Ishikawa (cell line): ENCODE measurements around the gene NFIX.

Source experiments
- CEBPB ChIP-seq: IDR thresholded peaks from 2 replicates; pipeline ENCODE4 v1.6.1; 2012
- CREB1 ChIP-seq: IDR thresholded peaks from 2 replicates; pipeline ENCODE4 v1.6.1; 2012; ENCODE audit warnings: low read depth
- EGR1 ChIP-seq: IDR thresholded peaks from 2 replicates; pipeline ENCODE4 v1.6.1; 2012
- EP300 ChIP-seq: IDR thresholded peaks from 2 replicates; pipeline ENCODE4 v1.6.1; 2012; ENCODE audit warnings: borderline replicate concordance
- FOXM1 ChIP-seq: IDR thresholded peaks from 2 replicates; pipeline ENCODE4 v1.6.1; 2012; ENCODE audit warnings: low read depth, borderline replicate concordance
- MAX ChIP-seq: IDR thresholded peaks from 2 replicates; pipeline ENCODE4 v1.6.1; 2012
- NFIC ChIP-seq: IDR thresholded peaks from 2 replicates; pipeline ENCODE4 v1.6.1; 2012
- RAD21 ChIP-seq: IDR thresholded peaks from 2 replicates; pipeline ENCODE4 v1.6.1; 2012; ENCODE audit warnings: low read depth
- REST ChIP-seq: IDR thresholded peaks from 2 replicates; pipeline ENCODE4 v1.6.1; 2012; ENCODE audit warnings: low read depth, mild to moderate bottlenecking
- TAF1 ChIP-seq: IDR thresholded peaks from 2 replicates; pipeline ENCODE4 v1.6.1; 2012; ENCODE audit warnings: low read depth, mild to moderate bottlenecking
- TCF12 ChIP-seq: IDR thresholded peaks from 2 replicates; pipeline ENCODE4 v1.6.1; 2012; ENCODE audit warnings: low read depth
- TEAD4 ChIP-seq: IDR thresholded peaks from 2 replicates; pipeline ENCODE4 v1.6.1; 2012
- USF1 ChIP-seq: IDR thresholded peaks from 2 replicates; pipeline ENCODE4 v1.6.1; 2012
- YY1 ChIP-seq: IDR thresholded peaks from 2 replicates; pipeline ENCODE4 v1.6.1; 2012; ENCODE audit warnings: low read depth
- ZBTB7A ChIP-seq: IDR thresholded peaks from 2 replicates; pipeline ENCODE4 v1.6.1; 2012; ENCODE audit warnings: low read depth

Gene NFIX

GRCh38 chr19:12953799-12954611 is 41.3 kb upstream of the NFIX start:
- no peak for TF ChIP-seq FOXM1
- no peak for TF ChIP-seq TEAD4
- TF ChIP-seq ZBTB7A: peak; percentile 68; the same call in 1 of the 2 replicates
- TF ChIP-seq MAX: no peak
- TF ChIP-seq EP300: no peak
- TF ChIP-seq TCF12: no peak
- no peak for TF ChIP-seq RAD21
- no peak for TF ChIP-seq REST
- TF ChIP-seq YY1: no peak
- TF ChIP-seq TAF1: no peak
- peak; percentile 51; the same call in 1 of the 2 replicates for TF ChIP-seq NFIC

- TF ChIP-seq NFIC: no peak; the same call in none of the 2 replicates
- no peak for TF ChIP-seq TEAD4
- no peak for TF ChIP-seq CEBPB
- 0 out of 2 replicates have a peak, but pooled peaks have one; percentile 27 for TF ChIP-seq TCF12
- TF ChIP-seq EP300: no peak
Observed at GRCh38 chr19:12954612-12954962, 40.7 kb upstream of the NFIX start.

- TF ChIP-seq REST (no peak), YY1 (no peak), RAD21 (no peak), TCF12 (no peak), EP300 (no peak), USF1 (no peak), EGR1 (no peak), NFIC (no peak), TAF1 (no peak), TEAD4 (no peak), MAX (no peak), FOXM1 (no peak), CREB1 (no peak), ZBTB7A (no peak), CEBPB (no peak)
Observed at GRCh38 chr19:12955996-12956395, 39.3 kb upstream of the NFIX start.

- TF ChIP-seq ZBTB7A (no peak), TAF1 (peak; percentile 97), EP300 (peak; percentile 11; the same call in 1 of the 2 replicates), MAX (peak; percentile 84), FOXM1 (no peak), CEBPB (no peak), REST (no peak), CREB1 (no peak), USF1 (no peak), EGR1 (0 out of 2 replicates have a peak, but pooled peaks have one; percentile 23), RAD21 (no peak), TCF12 (peak; percentile 56; the same call in 1 of the 2 replicates), TEAD4 (no peak), YY1 (peak; percentile 96), NFIC (no peak)
Observed at GRCh38 chr19:12956446-12957388, 38.6 kb upstream of the NFIX start, which contains the start of gene GADD45GIP1. GADD45GIP1 (minus strand) TSS chr19:12957223; CDS start chr19:12957212, 11 bp downstream.
